Mesenteric fat pad (tissue), 1 donor: ENCODE measurements around the gene TMEM126A. TPM values are rescaled to one million over a fixed set of nuclear protein-coding genes. Genes with fewer than 3 reads are reported as not detected.
A peak's percentile ranks its signal among the peaks of the same experiment; 100 is the strongest.
"Not testable (repeated sequence)": the region's sequence is repeated elsewhere in the genome, so short reads cannot be mapped to it uniquely, and the experiment has no call there.

ENCODE experiments used
- DNase-seq: peaks from one replicate; pipeline ENCODE4 v3.0.0-alpha.2; 2020; ENCODE audit warnings: low spot score
- total RNA-seq: library from RNA; stranded (reverse); fragmentation: NEBNext Ultra II Directional; extraction: Animal tissue kit (Norgen Biotek cat#: 25700); gene quantifications from one replicate; pipeline ENCODE4 v1.2.1, GENCODE V29; 2021
- donor health status: DM: yes; HTN: yes; CAD: no.

The TMEM126A gene
- total RNA-seq, 1 donor from 2014 or later: 36.6 TPM

- DNase-seq: no peak
Observed at GRCh38 chr11:85656777-85657176, 9.0 kb downstream of the TMEM126A start.

- no peak for DNase-seq
Observed at GRCh38 chr11:85658180-85658579, 10.4 kb downstream of the TMEM126A start.

GRCh38 chr11:85661972-85662664, 14.4 kb downstream of the TMEM126A start:
- no peak for DNase-seq

- DNase-seq: no peak
Observed at GRCh38 chr11:85663080-85663752, 15.4 kb downstream of the TMEM126A start.

GRCh38 chr11:85663753-85664614, 16.2 kb downstream of the TMEM126A start:
- peak; percentile 93 for DNase-seq

GRCh38 chr11:85664615-85665481, 17.1 kb downstream of the TMEM126A start, which contains the start of gene CREBZF:
Gene CREBZF (minus strand): TSS chr11:85665129. CDS start chr11:85664875, 254 bp downstream.
- DNase-seq: peak; percentile 99

GRCh38 chr11:85665733-85666132, 18.0 kb downstream of the TMEM126A start:
- DNase-seq: no peak

GRCh38 chr11:85666687-85667086, 18.9 kb downstream of the TMEM126A start:
- DNase-seq: no peak

GRCh38 chr11:85668157-85668556, 20.4 kb downstream of the TMEM126A start:
- no peak for DNase-seq

GRCh38 chr11:85670949-85671663, 23.3 kb downstream of the TMEM126A start:
- not testable (repeated sequence) for DNase-seq

- DNase-seq: no peak
Observed at GRCh38 chr11:85672105-85672902, 24.5 kb downstream of the TMEM126A start.

GRCh38 chr11:85673393-85673792, 25.6 kb downstream of the TMEM126A start:
- no peak for DNase-seq

- DNase-seq: no peak
Observed at GRCh38 chr11:85679576-85679975, 31.8 kb downstream of the TMEM126A start.

- no peak for DNase-seq
Observed at GRCh38 chr11:85680897-85681296, 33.1 kb downstream of the TMEM126A start.

GRCh38 chr11:85682330-85683305, 34.9 kb downstream of the TMEM126A start:
- DNase-seq: peak; percentile 90

- no peak for DNase-seq
Observed at GRCh38 chr11:85685125-85685819, 37.5 kb downstream of the TMEM126A start.

GRCh38 chr11:85685820-85686459, 38.2 kb downstream of the TMEM126A start, which contains the start of gene CCDC89:
Gene CCDC89 (minus strand): TSS chr11:85686195. CDS start chr11:85686130, 65 bp downstream.
- DNase-seq: no peak
